Measurements from ENCODE around the gene IGF1R. TPM values are rescaled to one million over a fixed set of nuclear protein-coding genes. Genes with fewer than 3 reads are reported as not detected.

IGF1R gene
- total RNA-seq, 4 donors from 2014 or later: 59.6 to 172 (median 88.5) TPM

DNA sequence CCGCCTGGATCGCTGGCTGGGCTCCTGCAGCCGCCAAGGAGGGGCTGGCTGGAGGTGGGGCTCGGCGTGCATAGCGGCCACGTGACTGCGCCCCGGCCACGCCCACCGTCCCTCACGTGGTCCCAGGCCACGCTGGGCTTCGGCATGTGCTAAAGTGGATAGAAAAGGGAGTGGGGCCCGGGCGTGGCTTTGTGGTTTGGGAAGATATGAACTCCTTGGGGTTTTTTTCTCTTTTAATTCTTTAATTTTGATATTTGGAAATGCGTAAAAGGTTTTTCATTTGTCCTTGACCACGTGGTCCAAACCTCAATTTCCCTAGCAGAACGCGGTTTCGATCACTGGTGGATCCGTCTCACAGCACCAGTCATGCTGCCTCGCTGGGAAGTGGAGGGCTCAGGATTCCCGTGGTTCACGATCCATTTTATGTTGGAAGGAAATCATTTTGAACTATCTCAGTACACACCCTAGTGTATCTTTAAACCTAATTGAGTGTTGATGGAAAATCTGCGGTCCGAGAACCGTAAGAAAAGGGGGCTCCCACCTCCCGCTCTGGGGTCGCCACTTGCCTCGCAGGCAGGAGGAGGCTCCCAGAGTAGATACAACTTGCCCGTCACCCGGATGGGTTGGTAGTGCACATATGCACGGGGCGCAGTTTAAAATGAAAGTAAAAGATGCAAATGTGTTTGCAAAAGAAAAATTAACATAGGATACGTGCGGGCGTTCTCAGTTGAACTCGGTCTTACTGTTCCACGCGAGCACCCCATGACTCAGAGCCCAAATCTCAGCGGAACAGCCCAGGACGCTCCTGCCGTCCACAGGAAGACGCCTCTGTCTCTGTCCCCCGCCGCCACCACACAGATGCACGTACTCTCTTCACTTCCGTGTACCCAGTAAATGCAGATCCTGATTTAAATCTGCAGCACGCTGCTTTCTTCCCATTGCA lies 217.3 kb downstream of the IGF1R start:
- peak overlapping the region; percentile 26 for H3K4me3 ChIP-seq (ENCODE audit: low read depth, poor library complexity, severe bottlenecking)
- TF ChIP-seq, protein P1, sequence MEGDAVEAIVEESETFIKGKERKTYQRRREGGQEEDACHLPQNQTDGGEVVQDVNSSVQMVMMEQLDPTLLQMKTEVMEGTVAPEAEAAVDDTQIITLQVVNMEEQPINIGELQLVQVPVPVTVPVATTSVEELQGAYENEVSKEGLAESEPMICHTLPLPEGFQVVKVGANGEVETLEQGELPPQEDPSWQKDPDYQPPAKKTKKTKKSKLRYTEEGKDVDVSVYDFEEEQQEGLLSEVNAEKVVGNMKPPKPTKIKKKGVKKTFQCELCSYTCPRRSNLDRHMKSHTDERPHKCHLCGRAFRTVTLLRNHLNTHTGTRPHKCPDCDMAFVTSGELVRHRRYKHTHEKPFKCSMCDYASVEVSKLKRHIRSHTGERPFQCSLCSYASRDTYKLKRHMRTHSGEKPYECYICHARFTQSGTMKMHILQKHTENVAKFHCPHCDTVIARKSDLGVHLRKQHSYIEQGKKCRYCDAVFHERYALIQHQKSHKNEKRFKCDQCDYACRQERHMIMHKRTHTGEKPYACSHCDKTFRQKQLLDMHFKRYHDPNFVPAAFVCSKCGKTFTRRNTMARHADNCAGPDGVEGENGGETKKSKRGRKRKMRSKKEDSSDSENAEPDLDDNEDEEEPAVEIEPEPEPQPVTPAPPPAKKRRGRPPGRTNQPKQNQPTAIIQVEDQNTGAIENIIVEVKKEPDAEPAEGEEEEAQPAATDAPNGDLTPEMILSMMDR (IDR thresholded peaks at IDR 0.05): no peak
- no peak for TF ChIP-seq POLR2A (IDR thresholded peaks at IDR 0.05)
- DNase-seq (ENCODE audit: low spot score in 2 of 2): peak; percentile 71 to 94
- intact Hi-C loops (cut with DNase I; ENCODE audit: low total_unique reads): no loop called here
- 44 to 55% methylated on average over 50 of the region's 50 CpGs for WGBS, 2 donors

DNA sequence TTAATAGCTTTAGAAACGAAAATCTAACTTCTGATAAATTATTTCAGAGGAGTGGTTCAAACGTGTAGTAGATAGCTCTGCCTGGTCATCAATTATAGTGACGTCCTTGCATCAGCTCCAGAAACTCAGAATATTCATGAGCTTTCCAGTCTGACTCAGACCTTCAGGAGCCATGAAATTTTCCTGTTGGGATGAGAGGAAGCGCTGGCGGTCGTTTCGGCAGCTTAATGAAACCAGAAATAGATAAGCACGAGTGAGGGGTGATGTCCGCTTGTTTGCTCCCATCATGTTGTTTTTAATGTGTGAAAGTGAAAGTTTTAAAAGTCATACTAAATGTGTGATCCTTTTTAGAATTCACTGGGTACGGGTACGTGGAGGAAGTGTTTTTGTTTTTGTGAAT lies 218.2 kb downstream of the IGF1R start:
- H3K4me3 ChIP-seq (ENCODE audit: low read depth, poor library complexity, severe bottlenecking): no peak overlapping the region
- intact Hi-C loops (cut with DNase I; ENCODE audit: low total_unique reads): no loop called here
- 30 to 34% methylated on average over 11 of the region's 11 CpGs for WGBS, 2 donors
- DNase-seq (ENCODE audit: low spot score in 2 of 2): peak in 1 of 2 donors; percentile 81
- no peak for TF ChIP-seq POLR2A (IDR thresholded peaks at IDR 0.05)
- TF ChIP-seq, protein P1 (IDR thresholded peaks at IDR 0.05): no peak

DNA sequence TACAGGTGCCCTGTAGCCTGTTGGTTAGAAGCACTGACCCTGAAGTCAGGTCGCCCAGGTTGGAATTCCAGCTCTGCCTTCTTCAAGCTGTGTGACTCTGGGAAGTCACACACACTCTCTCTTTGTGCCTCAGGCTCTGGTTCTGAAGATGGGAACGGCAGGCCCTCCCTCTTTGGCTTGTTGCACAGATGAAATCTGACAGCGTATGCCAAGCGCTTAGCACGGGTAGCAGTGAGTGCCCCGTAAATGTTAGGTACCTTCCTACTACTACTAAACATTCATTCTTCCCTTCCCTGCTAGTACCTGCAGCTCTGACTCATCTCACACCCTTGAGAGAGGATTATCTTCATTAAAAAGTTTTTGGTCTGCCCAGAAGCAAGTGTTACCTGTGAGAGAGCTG lies 220.2 kb downstream of the IGF1R start:
- intact Hi-C loops (cut with DNase I; ENCODE audit: low total_unique reads): no loop called here
- DNase-seq (ENCODE audit: low spot score in 2 of 2): no peak
- H3K4me3 ChIP-seq (ENCODE audit: low read depth, poor library complexity, severe bottlenecking): no peak overlapping the region
- 50 to 51% methylated on average over 6 of the region's 6 CpGs for WGBS, 2 donors
- TF ChIP-seq, protein P1 (IDR thresholded peaks at IDR 0.05): no peak
- TF ChIP-seq POLR2A (IDR thresholded peaks at IDR 0.05): no peak

DNA sequence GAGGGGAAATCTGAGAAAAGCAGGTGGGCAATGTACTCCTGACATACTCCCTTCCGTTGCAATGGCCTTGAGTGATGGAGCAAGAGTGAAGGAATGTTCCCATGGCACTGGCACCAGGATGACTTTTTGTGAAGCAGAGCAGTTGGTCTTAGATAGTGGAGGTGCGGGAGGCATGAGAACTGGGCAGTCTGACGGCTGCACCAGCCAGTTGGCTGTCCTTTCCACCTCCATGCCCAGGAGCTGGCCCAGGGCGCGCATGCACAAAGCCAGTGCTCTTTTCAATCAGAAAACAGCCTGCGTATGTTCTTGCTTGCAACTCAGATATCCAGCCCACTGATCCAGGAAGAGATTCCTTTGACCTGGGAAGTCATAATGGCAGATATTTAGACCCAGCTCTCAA lies 222.4 kb downstream of the IGF1R start:
- no peak for DNase-seq (ENCODE audit: low spot score in 2 of 2)
- TF ChIP-seq, protein P1 (IDR thresholded peaks at IDR 0.05): no peak
- TF ChIP-seq POLR2A (IDR thresholded peaks at IDR 0.05): no peak
- no peak overlapping the region for H3K4me3 ChIP-seq (ENCODE audit: low read depth, poor library complexity, severe bottlenecking)
- 93 to 97% methylated on average over 6 of the region's 6 CpGs for WGBS, 2 donors
- intact Hi-C loops (cut with DNase I; ENCODE audit: low total_unique reads): no loop called here

DNA sequence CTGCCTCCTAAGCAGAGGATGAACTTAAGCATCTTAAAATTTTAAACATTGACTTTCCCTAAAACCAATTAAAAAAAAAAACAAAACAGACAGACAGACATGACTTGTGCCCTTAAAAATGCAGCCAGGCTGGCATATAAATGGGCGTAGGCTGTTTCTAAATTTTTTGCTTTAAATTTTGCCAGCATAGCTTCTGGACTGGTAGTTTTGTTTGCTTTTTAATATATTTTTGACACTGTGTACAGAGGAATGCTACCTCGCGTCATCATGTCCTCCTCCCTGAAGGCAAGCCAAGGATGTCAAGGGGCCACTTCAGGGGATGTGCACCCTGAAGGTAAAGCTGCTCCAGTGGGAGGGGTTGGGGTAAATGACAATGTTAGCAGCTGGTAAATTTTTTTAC lies 224.4 kb downstream of the IGF1R start:
- DNase-seq (ENCODE audit: low spot score in 2 of 2): no peak
- intact Hi-C loops (cut with DNase I; ENCODE audit: low total_unique reads): no loop called here
- TF ChIP-seq, protein P1 (IDR thresholded peaks at IDR 0.05): no peak
- TF ChIP-seq POLR2A (IDR thresholded peaks at IDR 0.05): no peak
- WGBS, 2 donors: 35 to 52% methylated on average over 3 of the region's 3 CpGs
- no peak overlapping the region for H3K4me3 ChIP-seq (ENCODE audit: low read depth, poor library complexity, severe bottlenecking)
